GM15510 (cell line): ENCODE data around the gene PTPN3.

Experiments
- POLR2A ChIP-seq: IDR thresholded peaks from 3 replicates; pipeline ENCODE4 v1.6.1; 2011; ENCODE audit warnings: borderline replicate concordance; ENCODE audit not compliant: insufficient read length; ENCODE audit errors: extremely low read depth

PTPN3 gene

GRCh38 chr9:109487247-109487646 is 10.9 kb downstream of the PTPN3 start:
- TF ChIP-seq POLR2A, result no peak

GRCh38 chr9:109483744-109484429 is 14.2 kb downstream of the PTPN3 start:
- no peak for TF ChIP-seq POLR2A

- TF ChIP-seq POLR2A, result no peak
Observed at GRCh38 chr9:109482391-109482916, 15.7 kb downstream of the PTPN3 start.

- no peak for TF ChIP-seq POLR2A
Observed at GRCh38 chr9:109481856-109482255, 16.3 kb downstream of the PTPN3 start.

- TF ChIP-seq POLR2A, result no peak
Observed at GRCh38 chr9:109479822-109480221, 18.3 kb downstream of the PTPN3 start.

- TF ChIP-seq POLR2A, result no peak
Observed at GRCh38 chr9:109478665-109479380, 19.3 kb downstream of the PTPN3 start.

- TF ChIP-seq POLR2A, result no peak
Observed at GRCh38 chr9:109478051-109478563, 20.0 kb downstream of the PTPN3 start.

- TF ChIP-seq POLR2A, result no peak
Observed at GRCh38 chr9:109477258-109478050, 20.7 kb downstream of the PTPN3 start.

- TF ChIP-seq POLR2A, result no peak
Observed at GRCh38 chr9:109476642-109477257, 21.4 kb downstream of the PTPN3 start.

GRCh38 chr9:109475526-109475925 is 22.6 kb downstream of the PTPN3 start:
- no peak for TF ChIP-seq POLR2A

GRCh38 chr9:109474944-109475343 is 23.2 kb downstream of the PTPN3 start:
- no peak for TF ChIP-seq POLR2A

GRCh38 chr9:109474170-109474569 is 23.9 kb downstream of the PTPN3 start:
- TF ChIP-seq POLR2A, result no peak

- TF ChIP-seq POLR2A, result no peak
Observed at GRCh38 chr9:109473329-109473728, 24.8 kb downstream of the PTPN3 start.
